ENCODE measurements around the gene IL1R2.

- TF ChIP-seq POLR2AphosphoS5 (IDR thresholded peaks at IDR 0.05; ENCODE audit: low read depth, low read length) (no peak), POLR2A (IDR thresholded peaks at IDR 0.05; ENCODE audit: low read depth, low read length) (no peak)
Observed at GRCh38 chr2:102008490-102008889, 16.7 kb downstream of the IL1R2 start.

Data from GM12892 (cell line).